Measurements from ENCODE around the gene SYDE1. TPM values are rescaled to one million over a fixed set of nuclear protein-coding genes. Genes with fewer than 3 reads are reported as not detected.

Gene SYDE1
- total RNA-seq, 2 experiments from 2014 or later = 1.1 to 1.8 TPM

DNA sequence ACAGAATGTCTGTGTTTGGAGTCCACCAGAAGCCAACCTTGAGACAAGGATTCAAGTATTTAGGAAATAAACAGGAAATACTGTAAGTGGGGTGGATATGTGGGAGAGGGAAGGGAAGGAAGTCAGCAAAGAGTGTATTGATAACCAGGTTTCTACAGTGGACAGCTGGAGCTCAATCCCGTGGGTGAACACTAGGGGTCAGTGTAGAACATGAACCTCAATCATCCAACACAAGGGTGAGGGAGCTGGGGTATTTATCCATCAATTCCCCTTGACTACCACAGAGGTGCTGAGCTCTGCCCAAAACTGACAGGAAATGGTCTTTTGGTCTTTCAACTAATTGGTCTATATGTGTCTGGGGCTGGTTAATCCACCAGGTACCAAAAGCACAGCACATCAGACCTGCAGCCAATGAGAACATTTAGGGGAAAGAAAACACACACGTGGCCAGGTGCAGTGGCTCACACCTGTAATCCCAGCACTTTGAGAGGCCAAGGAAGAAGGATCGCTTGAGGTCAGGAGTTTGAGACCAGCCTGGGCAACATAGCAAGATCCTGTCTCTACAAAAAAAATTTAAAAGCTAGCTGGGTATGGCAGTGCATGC is 5.6 kb upstream of the SYDE1 start:
- intact Hi-C loops (cut with micrococcal nuclease) = loop anchor here (2.0 kb wide), 1 partner anchor 49 kb away; no protein-coding TSS in a partner anchor
- H3K27ac Mint-ChIP-seq = no peak overlapping the region
- H3K4me3 Mint-ChIP-seq = no peak overlapping the region
- POLR2A ChIA-PET = no interaction called here
- CTCF ChIA-PET = interaction anchor here (0.7 to 4.5 kb wide), 24 partner anchors 9 to 443 kb away, joined by 3 to 88 read pairs (median 4); partner anchors contain the start of gene AKAP8L
- DNase-seq (peak; percentile 83), ATAC-seq (peak; percentile 91)
- peaks cover under 1% of the 10 kb centered on the region for H3K4me1 Mint-ChIP-seq (ENCODE audit: low read depth)
- peaks cover 3% of the 10 kb centered on the region for H3K36me3 Mint-ChIP-seq (ENCODE audit: low read depth)
- peaks cover 26% of the 10 kb centered on the region for H3K9me3 Mint-ChIP-seq
- TF ChIP-seq, protein P1, sequence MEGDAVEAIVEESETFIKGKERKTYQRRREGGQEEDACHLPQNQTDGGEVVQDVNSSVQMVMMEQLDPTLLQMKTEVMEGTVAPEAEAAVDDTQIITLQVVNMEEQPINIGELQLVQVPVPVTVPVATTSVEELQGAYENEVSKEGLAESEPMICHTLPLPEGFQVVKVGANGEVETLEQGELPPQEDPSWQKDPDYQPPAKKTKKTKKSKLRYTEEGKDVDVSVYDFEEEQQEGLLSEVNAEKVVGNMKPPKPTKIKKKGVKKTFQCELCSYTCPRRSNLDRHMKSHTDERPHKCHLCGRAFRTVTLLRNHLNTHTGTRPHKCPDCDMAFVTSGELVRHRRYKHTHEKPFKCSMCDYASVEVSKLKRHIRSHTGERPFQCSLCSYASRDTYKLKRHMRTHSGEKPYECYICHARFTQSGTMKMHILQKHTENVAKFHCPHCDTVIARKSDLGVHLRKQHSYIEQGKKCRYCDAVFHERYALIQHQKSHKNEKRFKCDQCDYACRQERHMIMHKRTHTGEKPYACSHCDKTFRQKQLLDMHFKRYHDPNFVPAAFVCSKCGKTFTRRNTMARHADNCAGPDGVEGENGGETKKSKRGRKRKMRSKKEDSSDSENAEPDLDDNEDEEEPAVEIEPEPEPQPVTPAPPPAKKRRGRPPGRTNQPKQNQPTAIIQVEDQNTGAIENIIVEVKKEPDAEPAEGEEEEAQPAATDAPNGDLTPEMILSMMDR (IDR thresholded peaks at IDR 0.05) = peak; percentile 79
- H3K27me3 Mint-ChIP-seq = peaks cover 5% of the 10 kb centered on the region

GRCh38 chr19:15104003-15104402 is 3.2 kb upstream of the SYDE1 start:
- DNase-seq (no peak), ATAC-seq (no peak)
- H3K9me3 Mint-ChIP-seq = peaks cover 26% of the 10 kb centered on the region
- H3K27me3 Mint-ChIP-seq = peaks cover 8% of the 10 kb centered on the region
- POLR2A ChIA-PET = no interaction called here
- intact Hi-C loops (cut with micrococcal nuclease) = no loop called here
- CTCF ChIA-PET = interaction anchor here (1.4 to 4.5 kb wide), 2 partner anchors 13 to 47 kb away, joined by 5 to 51 read pairs; no protein-coding TSS in a partner anchor
- no peak overlapping the region for H3K4me3 Mint-ChIP-seq
- TF ChIP-seq, protein P1 (IDR thresholded peaks at IDR 0.05) = no peak
- H3K27ac Mint-ChIP-seq = no peak overlapping the region
- peaks cover 13% of the 10 kb centered on the region for H3K4me1 Mint-ChIP-seq (ENCODE audit: low read depth)
- peaks cover 3% of the 10 kb centered on the region for H3K36me3 Mint-ChIP-seq (ENCODE audit: low read depth)

DNA sequence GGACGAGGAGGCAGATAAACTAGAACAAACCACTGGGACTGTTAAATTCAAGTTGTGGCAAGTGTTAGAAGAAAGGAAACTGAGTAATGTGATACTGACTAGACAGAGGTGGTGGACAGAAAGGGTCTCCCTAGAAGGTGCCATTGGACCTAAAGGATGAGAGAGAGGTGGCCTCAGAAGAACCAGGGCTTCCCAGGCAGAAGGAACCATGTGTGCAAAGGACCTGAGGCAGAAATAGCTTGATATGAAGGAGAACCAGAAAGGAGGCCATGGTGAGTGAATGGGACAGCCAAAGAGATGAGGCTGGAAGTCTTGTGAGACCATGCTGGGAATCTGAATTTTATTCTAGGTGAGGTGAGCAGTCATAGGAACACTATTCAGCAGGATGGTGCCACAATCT is 2.8 kb upstream of the SYDE1 start:
- Mint-ChIP-seq H3K27ac (no peak overlapping the region), H3K36me3 (ENCODE audit: low read depth) (peaks cover 3% of the 10 kb centered on the region), H3K4me1 (ENCODE audit: low read depth) (peaks cover 13% of the 10 kb centered on the region), H3K9me3 (peaks cover 26% of the 10 kb centered on the region), H3K27me3 (peaks cover 8% of the 10 kb centered on the region), H3K4me3 (no peak overlapping the region)
- no peak for DNase-seq
- TF ChIP-seq, protein P1 (IDR thresholded peaks at IDR 0.05) = no peak
- no peak for ATAC-seq
- ChIA-PET POLR2A (no interaction called here), CTCF (interaction anchor here (1.0 to 2.1 kb wide), 3 partner anchors 16 to 50 kb away, joined by 3 to 10 read pairs (median 5); no protein-coding TSS in a partner anchor)
- intact Hi-C loops (cut with micrococcal nuclease) = no loop called here

GRCh38 chr19:15105044-15105443 is 2.2 kb upstream of the SYDE1 start:
- Mint-ChIP-seq H3K27ac (no peak overlapping the region), H3K36me3 (ENCODE audit: low read depth) (peaks cover 3% of the 10 kb centered on the region), H3K4me3 (no peak overlapping the region), H3K4me1 (ENCODE audit: low read depth) (peaks cover 13% of the 10 kb centered on the region), H3K9me3 (peaks cover 26% of the 10 kb centered on the region), H3K27me3 (peaks cover 8% of the 10 kb centered on the region)
- ChIA-PET POLR2A (interaction anchor here (1.0 to 1.1 kb wide), 2 partner anchors 19 to 145 kb away, joined by 3 to 4 read pairs; no protein-coding TSS in a partner anchor), CTCF (interaction anchor here (1.0 to 2.2 kb wide), 4 partner anchors 13 to 49 kb away, joined by 3 to 10 read pairs (median 6); no protein-coding TSS in a partner anchor)
- TF ChIP-seq, protein P1 (IDR thresholded peaks at IDR 0.05) = no peak
- intact Hi-C loops (cut with micrococcal nuclease) = no loop called here
- ATAC-seq (no peak), DNase-seq (no peak)

All from activated CD8-positive, alpha-beta T cell treated with anti-CD3 and anti-CD28 coated beads for 36 hours (primary cell).